ENCODE results near the gene FRMD1. TPM values are rescaled to one million over a fixed set of nuclear protein-coding genes. Genes with fewer than 3 reads are reported as not detected.

Gene FRMD1
- total RNA-seq, 1 donor from 2014 or later: 0.09 TPM

DNA sequence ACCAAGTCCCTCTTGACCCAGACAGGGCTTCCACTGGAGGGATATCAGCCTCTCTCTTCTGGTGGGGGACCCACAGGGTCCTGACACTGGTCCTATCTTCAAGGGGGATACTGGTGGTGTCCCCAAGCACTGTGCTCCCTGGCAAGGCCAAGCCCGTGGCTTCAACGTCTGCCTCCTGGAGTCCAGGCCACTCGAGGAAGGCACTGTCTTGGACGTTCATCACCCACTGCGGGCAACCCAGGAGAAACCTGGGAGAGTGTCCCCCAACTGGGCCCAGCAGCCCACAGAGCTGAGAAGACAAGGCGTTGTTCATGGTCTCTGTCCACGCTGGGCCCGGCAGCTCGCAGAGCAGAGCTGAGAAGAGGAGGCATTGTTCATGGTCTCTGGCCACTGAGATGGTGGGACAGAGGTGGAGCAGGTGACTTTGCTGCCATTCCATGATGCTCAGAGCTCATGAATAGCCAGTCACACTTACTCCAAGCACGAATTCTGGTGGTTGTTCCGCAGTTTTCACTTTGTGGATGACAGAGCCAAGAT, 37.5 kb upstream of the FRMD1 start:
- TF ChIP-seq CTCF (IDR thresholded peaks at IDR 0.05): no peak
- Histone ChIP-seq H3K4me1 (no peaks in the 10 kb centered on the region), H3K36me3 (no peaks in the 10 kb centered on the region), H3K27me3 (no peaks in the 10 kb centered on the region), H3K27ac (no peak overlapping the region), H3K9me3 (no peaks in the 10 kb centered on the region), H3K4me3 (no peak overlapping the region)
- DNase-seq: no peak
- intact Hi-C loops (cut with DNase I): no loop called here
- no peak for ATAC-seq

GRCh38 chr6:168115748-168116437, 36.9 kb upstream of the FRMD1 start:
- ATAC-seq: no peak
- Histone ChIP-seq H3K36me3 (no peaks in the 10 kb centered on the region), H3K9me3 (no peaks in the 10 kb centered on the region), H3K27me3 (no peaks in the 10 kb centered on the region), H3K27ac (no peak overlapping the region), H3K4me1 (no peaks in the 10 kb centered on the region), H3K4me3 (no peak overlapping the region)
- no peak for TF ChIP-seq CTCF (IDR thresholded peaks at IDR 0.05)
- DNase-seq: peak; percentile 22
- intact Hi-C loops (cut with DNase I): no loop called here

GRCh38 chr6:168113226-168113625, 34.2 kb upstream of the FRMD1 start:
- ATAC-seq: no peak
- no peak for TF ChIP-seq CTCF (IDR thresholded peaks at IDR 0.05)
- no peak overlapping the region for H3K4me3 ChIP-seq
- intact Hi-C loops (cut with DNase I): no loop called here
- no peaks in the 10 kb centered on the region for H3K4me1 ChIP-seq
- H3K27ac ChIP-seq: no peak overlapping the region
- DNase-seq: peak; percentile 11
- no peaks in the 10 kb centered on the region for H3K27me3 ChIP-seq
- no peaks in the 10 kb centered on the region for H3K36me3 ChIP-seq
- no peaks in the 10 kb centered on the region for H3K9me3 ChIP-seq

DNA sequence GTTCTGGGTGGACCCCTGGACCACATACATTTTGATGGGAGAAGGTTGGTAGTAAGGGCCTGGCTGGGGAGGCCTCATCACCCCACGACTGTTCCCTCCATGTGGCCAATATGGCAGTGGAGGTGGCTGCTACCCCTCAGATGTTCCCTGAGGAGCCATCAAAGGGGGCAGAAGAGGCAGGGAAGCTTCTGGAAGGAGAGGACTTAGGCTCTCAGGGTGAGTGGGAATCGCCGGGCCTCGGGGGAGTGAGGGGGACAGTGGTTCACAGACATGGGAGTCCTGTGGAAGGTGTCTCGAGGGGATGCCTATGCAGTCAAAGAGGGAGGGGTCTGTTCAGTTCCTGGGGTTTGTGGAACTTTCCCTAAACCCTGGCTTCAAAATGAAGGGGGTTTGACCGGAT, 32.9 kb upstream of the FRMD1 start:
- H3K27me3 ChIP-seq: no peaks in the 10 kb centered on the region
- H3K9me3 ChIP-seq: no peaks in the 10 kb centered on the region
- DNase-seq (peak; percentile 30), ATAC-seq (no peak)
- no peaks in the 10 kb centered on the region for H3K4me1 ChIP-seq
- H3K36me3 ChIP-seq: no peaks in the 10 kb centered on the region
- H3K27ac ChIP-seq: no peak overlapping the region
- H3K4me3 ChIP-seq: no peak overlapping the region
- intact Hi-C loops (cut with DNase I): no loop called here
- TF ChIP-seq CTCF (IDR thresholded peaks at IDR 0.05): no peak

DNA sequence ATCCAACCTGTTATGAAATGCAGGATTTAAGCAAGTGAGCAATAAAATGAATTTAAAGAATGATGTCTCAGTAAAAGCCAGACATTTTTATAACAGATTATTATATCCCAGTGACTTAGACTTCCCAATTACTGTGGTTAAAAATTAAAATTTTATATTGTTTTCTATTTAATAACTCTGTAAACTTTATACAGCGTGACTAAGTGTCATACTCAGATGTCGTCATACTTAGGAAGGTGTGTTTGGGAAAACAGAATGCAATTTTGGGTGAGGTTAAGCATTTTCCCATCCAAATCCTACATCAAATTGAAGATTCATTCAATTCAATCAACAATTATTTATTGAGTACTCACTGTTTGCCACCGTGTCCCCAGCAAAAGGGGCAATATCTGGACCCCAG, 31.4 kb upstream of the FRMD1 start:
- Histone ChIP-seq H3K9me3 (no peaks in the 10 kb centered on the region), H3K4me3 (no peak overlapping the region), H3K4me1 (no peaks in the 10 kb centered on the region), H3K27me3 (no peaks in the 10 kb centered on the region), H3K36me3 (no peaks in the 10 kb centered on the region), H3K27ac (no peak overlapping the region)
- ATAC-seq: no peak
- intact Hi-C loops (cut with DNase I): no loop called here
- no peak for TF ChIP-seq CTCF (IDR thresholded peaks at IDR 0.05)
- DNase-seq: no peak

Data from upper lobe of right lung (tissue), 1 donor.